Activated CD4-positive, CD25-positive, alpha-beta regulatory T cell treated with anti-CD3 and anti-CD28 coated beads, Interleukin-2, amount 50 U/mL, for 72 hours (primary cell): ENCODE results near the gene WNT7B.

ENCODE experiments used
- DNase-seq: peaks from one replicate; pipeline ENCODE4 v3.0.0; 2021

The WNT7B gene

DNA sequence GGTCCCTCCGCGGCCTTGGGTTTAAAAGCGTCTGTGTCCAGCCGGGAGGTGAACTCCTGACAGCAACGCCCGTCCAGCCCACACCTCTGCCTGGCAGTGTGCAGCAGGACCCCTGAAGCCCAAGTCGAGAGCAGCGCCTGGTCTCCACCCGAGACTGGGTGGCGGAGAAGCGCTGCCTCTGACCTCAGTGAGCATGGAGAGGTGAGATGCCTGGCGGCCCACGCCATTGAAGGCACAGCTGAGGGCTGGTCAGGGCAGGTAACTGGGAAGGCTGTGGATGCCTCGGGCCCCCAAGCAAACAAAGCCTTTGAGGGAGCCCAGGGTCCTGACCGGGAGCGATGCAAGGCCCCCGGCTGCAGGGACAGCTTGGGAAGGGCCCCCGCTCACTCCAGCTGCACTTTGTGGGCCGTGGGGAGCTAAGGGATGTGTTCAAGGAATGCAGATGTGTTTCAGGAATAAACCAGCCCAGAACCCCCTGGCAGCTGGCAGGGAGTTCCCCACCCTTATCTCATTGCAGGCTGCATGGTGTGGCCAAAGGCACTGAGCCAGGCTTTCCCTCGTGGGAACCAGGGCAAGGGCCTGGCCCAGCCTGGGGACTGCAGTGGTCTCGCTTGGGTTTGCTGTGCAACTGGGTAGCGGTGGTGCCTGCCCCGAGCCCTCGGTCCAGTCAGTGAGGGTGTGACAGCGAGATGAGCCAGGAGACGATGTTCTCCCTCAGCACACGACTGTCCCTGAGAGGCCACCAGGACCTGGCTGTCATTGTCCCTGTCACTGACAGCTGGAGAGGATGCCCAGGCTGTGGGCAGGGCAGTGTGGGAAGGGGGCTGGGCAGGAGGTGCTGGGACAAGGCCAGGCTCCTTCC is 92.5 kb downstream of the WNT7B start:
- no peak for DNase-seq

DNA sequence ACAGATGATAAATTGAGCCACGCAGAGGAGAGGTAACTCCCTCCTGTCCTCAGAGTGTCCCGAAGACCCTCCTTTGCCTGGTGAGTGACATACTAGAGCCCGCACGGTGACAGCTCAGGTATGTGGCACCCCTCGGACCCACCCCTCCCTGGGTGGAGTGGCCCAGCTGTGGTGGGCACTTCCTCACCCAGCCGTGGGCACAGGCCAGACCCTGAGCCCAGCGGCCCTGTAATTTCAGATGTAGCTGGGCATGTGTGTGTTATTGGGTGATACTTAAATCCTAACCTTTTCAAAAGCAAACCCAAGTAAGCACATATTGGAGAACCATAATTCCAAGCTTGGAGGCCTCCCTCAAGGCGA is 93.2 kb downstream of the WNT7B start:
- DNase-seq = no peak

DNA sequence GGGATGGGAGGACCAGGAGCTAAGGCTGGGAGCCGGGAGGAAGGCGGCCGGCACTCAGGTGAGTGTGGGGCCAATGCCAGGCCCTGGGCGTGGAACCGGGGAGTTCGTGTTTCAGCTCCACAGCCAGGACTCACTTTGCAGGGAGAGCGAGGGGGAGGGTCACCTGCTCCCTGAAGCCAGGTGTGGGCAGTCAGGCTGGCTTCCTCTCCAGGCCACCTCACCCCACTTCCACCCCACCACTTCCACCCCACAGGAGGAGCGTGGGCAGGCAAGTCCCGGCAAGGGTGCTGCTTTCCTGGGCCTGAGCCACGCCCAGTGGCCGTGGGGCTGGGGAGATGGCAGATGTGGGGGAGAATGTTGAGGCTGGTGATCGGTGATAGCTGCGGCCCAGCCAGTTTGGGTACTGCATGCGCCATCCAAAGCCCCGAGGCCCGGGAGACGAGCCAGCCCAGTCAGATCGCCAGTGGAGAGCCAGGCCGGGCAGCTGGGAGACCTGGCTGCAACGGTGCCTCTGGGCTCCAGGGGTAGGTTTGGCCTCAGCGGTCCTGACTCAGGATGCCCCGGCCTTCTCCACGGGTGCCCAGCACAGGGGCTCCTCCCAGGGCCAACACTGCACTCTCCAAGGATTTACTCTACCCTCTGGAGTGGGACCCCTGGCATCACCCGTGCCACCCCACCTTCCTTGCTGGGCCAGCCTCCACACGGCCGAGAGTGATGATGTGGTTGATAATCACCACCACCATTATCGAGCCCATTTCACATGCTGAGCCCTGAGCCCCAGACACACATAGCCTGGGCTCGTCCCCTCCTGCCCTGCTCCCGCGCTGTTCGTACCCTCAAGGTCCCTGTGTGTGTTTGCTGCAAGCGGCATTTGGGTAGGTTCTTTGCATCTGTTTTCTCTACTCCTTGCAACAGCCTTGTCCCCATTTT is 93.8 kb downstream of the WNT7B start:
- DNase-seq = peak; percentile 25

DNA sequence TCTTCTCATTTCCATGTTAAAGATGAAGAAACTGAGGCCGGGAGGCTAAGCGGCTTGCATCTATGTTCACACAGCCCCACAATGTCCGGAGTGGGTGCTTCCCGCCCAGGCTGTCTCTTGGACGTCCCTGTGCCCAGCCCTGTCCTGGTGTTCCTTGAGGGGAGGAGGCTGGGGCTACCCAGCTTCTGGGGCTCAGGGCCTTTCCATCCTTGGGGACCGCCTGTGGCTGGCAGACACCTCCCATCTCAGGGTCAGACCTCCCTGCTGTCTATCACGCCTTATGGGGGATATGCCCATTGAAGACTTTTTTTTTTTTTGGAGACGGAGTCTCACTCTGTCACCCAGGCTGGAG is 95.5 kb downstream of the WNT7B start:
- no peak for DNase-seq

DNA sequence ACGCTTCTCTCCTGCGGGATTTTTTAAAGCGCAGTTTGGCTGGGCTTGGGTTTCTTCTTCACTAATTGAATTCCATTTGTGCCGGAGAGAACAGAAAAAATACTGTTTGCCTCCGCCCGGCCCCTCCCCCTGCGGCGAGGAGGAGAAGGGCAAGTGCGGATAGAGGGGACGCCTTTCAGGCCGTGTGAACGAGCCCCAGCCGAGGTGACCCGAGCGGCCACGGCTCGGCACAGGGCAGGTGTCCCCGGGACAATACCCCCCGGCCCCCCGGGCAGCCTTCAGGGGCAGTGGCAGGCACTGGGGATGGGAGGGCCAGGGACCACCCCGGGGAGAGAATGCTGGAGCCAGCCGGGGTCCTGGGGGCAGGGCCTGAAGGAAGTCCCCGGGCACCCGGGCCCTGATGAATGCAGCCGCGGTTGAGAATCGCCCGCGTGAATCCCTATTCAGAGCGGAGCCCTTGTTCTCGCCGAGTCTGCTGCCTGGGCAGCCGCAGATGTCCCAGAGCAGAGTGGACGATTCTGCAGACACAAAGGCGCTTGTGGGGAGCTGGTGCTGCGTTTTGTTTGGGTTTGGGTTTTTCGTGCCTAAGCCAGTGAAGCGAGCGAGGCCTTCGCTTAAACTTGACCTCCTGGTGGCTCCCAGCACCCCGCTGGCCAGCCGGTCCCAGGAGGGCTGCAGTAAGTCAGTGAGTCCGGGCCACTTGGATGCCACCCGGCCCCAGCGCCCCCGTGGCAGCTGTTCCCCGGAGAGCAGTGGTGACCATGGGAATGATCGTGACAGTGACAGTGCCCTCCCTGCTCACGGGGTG is 96.0 kb downstream of the WNT7B start:
- no peak for DNase-seq

DNA sequence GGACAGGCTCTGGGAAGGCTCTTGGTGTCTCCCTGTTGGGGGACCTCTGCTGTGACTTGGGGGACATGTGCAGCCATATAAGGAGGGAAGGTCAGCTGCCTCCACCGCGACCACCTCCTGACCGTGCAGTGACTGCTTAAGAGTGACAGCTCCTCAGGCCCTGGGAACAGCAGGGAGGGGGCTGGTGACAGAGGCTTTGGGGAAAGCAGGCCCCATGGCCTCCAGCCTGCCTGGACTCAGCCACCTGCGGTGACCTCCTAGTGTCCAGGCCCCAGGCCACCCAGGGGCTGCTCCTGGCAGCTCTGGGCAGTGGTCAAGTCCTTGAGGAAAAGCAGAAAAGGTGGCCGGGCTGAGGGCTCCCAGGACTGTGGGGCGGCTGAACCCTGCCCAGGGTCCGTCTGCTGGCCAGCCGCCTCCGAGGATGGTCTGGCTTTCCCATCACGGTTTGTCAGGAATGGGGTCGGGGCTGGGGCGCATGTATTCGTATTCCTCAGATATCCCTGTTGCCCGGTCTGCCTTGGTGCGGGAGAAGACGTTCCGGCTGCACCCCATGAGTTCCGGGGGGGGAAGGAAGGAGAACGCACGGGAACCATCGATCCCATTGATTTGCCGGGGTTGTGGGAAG is 96.8 kb downstream of the WNT7B start:
- peak; percentile 15 for DNase-seq

DNA sequence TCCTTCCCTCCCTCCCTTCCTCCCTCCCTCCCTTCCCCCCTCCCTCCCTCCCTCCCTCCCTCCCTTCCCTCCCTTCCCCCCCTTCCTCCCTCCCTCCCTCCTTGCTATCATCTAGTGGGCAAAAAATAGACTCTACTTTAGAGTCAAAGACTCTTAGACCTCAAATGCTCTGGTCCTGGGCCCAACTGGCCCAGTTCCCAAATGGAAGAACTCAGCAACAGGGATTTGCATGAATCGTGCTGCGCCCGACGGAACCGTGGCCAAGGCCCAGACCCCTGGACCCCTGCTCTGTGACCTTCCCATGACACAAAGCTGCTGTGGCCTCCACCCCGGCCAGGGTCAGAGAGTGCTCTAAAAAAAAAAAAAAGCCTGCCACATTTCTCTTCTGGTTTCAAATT is 97.4 kb downstream of the WNT7B start:
- peak; percentile 18 for DNase-seq

DNA sequence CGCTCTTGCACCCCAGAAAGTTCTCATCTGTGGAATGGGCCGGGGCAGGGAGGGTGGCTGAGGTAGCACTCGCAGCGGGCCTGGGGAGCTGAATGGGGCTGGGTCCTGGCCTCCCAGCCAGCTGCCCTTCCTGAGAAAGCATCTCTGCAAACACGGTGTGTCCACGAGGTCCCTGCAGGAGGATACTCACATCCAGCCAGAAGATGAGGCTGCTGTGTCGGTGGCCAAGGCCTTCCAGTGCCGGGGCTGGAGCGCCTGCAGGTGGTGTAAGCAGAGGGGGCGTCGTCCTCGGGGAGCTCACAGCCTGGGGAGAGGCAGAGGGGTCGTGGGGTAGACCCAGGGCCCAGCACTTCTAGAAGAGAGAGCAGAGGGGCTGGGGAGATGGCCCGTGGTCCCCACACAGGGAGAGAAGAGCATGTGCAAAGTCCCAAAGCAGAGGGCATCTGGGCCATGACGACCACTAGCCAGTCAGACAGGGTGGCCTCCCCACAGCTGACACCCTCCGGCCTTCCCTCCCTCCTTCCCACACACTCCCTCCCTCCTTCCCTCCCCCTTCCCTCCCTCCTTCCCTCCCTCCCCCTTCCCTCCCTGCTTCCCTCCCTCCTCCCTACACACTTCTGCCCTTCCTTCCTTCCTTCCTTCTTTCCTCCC is 97.9 kb downstream of the WNT7B start:
- peak; percentile 19 for DNase-seq

DNA sequence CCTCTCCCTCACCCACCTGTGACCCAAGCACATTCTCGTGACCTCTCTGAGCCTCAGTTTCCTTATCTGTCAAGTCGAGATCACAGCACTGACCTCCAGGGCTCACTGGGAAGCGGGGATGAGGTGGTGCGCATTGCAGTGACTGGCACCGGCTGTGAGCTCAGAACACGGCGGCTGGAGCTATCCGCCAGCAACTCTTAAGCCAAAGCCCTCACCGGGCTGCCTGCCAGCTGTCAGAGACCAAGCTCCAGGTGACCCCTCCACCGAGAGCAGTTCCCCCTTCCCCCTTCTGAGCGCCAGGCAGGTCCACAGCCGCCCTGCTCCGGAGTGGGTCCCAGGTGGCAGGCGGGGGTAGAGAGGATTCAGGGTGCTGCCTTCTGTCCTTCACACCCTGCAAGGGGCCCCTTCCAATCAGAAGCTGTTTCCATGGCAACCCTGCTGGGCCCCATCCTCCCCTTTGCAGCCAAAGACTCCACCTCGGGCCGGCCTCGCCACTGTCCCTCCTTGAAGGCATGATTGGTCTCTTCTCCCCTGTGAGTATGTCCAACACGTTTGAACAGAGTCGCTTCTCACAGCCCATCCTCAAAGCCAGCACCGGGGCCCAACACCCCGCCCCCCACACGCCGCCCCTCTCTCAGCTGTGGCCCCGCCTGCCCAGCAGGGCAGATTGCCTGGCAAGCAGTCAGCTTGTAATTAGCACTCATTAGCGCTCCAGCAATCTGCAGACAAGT is 98.7 kb downstream of the WNT7B start:
- peak; percentile 24 for DNase-seq

DNA sequence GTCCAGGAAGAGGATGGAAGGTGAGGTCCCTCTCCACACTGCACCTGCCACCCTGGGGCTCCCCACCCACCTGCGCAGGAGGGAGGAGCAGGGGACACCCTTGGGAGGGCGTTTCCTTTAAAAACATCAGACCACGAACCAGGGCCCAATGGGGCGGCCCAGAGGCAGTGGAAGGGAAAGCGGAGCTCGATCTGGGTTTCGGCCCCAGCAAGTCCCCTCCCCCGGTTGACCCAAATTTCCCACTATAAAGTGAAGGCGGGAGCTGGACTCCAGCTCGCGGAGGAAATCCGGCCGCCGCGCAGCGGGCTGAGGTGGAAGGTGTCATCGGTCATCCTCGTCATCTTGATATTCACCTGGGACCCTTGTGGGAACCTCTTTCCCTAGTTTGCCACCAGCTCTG is 99.3 kb downstream of the WNT7B start:
- peak; percentile 19 for DNase-seq

DNA sequence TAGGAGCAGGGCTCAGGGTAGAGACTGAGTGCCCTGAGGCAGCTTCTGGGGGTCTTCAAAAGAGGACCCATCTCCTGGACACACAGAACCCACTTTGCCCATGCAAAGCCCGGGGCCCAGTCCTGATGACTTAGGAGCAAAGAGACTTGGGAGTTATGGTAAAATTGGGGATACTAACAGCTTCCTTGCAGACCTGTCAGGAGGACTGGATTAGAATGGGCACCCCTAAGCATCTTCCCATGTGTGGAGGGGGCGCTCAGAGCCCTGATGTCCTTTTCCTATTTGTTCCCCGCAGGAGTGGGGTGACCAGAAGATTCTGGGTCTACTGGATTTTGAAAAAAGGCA is 100.0 kb downstream of the WNT7B start:
- DNase-seq = no peak

DNA sequence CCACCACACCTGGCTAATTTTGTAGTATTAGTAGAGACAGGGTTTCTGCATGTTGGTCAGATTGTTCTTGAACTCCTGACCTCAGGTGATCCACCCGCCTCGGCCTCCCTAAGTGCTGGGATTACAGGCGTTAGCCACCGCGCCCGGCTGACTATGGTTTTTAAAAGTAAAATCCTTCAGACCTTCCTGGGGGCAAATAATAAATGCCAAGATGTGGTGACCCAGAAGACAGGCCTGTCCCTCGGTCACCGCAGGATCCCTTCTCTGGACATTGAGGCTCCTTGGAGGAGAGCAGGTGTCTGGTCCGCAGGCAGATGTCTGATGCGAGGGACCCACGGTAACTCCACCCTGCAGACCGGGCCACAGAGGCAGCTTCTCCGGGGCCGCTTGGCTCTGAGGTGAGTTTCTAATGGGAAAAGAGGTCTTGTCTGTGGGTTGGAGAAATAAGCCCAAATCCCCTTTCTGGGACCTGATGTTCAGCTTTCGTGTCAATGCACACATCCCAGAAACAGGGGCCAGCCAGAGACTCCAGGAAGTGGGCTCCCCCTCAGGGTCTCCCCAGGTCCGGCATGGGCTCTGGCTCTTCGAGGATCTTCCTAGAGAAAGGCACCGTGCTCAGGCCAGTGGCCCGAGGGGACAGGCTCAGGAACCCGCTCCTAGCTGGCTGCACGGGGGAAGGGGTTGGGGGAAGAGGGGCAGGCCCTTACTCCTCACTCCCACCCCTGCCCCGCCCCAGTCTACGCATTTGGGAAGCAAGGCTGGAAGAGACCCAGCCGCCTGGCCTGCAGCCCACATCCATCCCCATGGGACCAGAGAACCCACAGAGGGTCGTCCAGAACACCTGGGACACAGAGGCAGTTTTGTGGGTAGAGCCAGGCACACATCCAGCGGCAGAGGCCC is 100.6 kb downstream of the WNT7B start:
- DNase-seq = peak; percentile 13

DNA sequence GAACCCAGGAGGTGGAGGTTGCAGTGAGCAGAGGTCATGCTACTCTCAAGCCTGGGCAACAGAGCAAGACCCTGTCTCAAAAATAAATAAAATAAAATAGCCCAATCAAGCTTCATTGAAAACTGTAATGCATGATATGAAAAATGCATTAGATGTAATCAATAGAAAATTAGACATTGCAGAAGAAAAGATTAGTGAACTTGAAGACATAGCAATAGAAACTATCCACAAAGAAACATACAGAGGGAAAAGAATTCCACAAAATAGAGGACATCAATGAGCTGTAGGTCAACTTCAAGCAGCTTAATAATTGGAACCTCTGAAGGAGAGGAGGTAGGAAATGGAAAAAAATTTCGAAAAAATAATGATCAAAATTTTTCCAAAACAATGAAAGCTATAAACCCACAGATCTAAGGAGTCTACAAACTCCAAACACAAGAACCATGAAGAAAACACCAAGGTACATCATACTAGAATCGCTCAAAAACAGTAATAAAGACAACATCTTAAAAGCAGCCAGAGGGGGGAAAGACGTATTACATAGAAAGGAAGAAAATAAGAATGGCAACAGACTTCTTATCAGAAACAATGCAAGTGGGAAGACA is 104.2 kb downstream of the WNT7B start:
- no peak for DNase-seq

DNA sequence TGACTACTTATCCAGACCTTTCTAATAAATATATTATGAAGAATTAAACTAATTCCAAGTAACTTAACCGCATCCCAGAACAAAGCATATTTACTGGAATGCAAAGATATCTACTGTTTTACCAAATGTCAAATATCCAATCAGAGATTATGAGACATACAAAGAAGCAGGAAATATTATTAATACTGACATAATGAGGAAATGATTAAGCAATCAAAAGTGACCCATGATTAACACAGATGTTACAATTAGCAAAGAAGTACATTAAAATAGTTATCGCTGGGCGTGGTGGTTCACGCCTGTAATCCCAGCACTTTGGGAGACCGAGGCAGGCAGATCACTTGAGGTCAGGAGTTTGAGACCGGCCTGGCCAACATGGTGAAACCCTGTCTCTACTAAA is 105.2 kb downstream of the WNT7B start:
- DNase-seq = no peak
